ENCODE measurements around the gene BABAM1.

Gene BABAM1

DNA sequence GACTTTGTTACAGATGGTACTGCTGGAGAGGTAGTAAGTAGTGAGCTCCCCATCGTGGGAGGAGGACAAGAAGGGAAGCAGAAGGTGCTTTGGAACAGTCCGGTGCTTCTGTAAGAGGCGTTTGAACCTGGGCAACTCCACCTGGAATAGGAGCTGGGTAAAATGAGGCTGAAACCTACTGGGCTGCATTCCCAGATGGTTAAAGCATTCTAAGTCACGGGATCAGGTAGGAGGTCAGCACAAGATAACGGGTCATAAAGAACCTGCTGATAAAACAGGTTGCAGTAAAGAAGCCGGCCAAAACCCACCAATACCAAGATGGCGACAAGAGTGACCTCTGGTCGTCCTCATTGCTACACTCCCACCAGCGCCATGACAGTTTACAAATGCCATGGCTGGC lies 19.5 kb downstream of the BABAM1 start:
- Histone ChIP-seq H3K36me3 (ENCODE audit: control insufficient read depth, low read length) (peaks cover 43% of the 10 kb centered on the region), H3K9me2 (replicated peaks; ENCODE audit: control insufficient read depth, low read length) (no peaks in the 10 kb centered on the region), H3K4me2 (ENCODE audit: low read length) (no peak overlapping the region), H3K4me1 (ENCODE audit: control insufficient read depth, low read length) (peaks cover 10% of the 10 kb centered on the region), H3F3A (ENCODE audit: control insufficient read depth, insufficient read depth) (peaks cover 10% of the 10 kb centered on the region; the same call in 1 of the 2 replicates), H4K20me1 (ENCODE audit: control insufficient read depth, insufficient read depth, low read depth, low read length) (peaks cover 13% of the 10 kb centered on the region; the same call in 1 of the 2 replicates), H3K79me2 (ENCODE audit: control insufficient read depth, low read length) (peaks cover 26% of the 10 kb centered on the region), H3K9me3 (ENCODE audit: control insufficient read depth, insufficient read depth, low read length) (no peaks in the 10 kb centered on the region), H3K27me3 (ENCODE audit: control insufficient read depth, low read length) (no peaks in the 10 kb centered on the region), H3K27ac (ENCODE audit: low read depth, low read length) (no peak overlapping the region), H3K4me3 (ENCODE audit: low read length) (no peak overlapping the region)
- TF ChIP-seq, protein P1, sequence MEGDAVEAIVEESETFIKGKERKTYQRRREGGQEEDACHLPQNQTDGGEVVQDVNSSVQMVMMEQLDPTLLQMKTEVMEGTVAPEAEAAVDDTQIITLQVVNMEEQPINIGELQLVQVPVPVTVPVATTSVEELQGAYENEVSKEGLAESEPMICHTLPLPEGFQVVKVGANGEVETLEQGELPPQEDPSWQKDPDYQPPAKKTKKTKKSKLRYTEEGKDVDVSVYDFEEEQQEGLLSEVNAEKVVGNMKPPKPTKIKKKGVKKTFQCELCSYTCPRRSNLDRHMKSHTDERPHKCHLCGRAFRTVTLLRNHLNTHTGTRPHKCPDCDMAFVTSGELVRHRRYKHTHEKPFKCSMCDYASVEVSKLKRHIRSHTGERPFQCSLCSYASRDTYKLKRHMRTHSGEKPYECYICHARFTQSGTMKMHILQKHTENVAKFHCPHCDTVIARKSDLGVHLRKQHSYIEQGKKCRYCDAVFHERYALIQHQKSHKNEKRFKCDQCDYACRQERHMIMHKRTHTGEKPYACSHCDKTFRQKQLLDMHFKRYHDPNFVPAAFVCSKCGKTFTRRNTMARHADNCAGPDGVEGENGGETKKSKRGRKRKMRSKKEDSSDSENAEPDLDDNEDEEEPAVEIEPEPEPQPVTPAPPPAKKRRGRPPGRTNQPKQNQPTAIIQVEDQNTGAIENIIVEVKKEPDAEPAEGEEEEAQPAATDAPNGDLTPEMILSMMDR (IDR thresholded peaks at IDR 0.05; ENCODE audit: low read depth, low read length, poor library complexity, severe bottlenecking) = no peak
- no peak for TF ChIP-seq EZH2phosphoT487 (IDR thresholded peaks at IDR 0.05; ENCODE audit: borderline replicate concordance, low read length)

DNA sequence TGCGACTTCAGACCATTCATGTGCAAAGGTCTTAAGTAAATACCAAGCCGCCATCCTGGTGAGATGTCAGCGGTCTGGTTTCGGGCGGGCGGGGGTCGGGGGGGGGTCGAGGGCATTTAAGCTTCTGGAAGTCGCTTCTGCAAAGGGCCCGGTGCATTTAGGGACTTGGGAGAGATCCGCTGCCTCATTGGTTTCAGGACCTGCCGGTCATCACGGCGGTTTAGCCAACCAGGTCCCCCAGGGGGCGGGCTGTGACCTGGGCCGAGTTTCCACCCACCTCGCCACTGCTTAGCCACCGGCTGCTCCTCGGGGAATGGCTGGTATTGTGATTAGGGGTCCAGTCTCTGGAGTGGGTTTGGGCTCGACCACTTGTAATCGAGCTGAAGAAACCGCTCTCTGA lies 22.2 kb downstream of the BABAM1 start:
- H3K9me2 ChIP-seq (replicated peaks; ENCODE audit: control insufficient read depth, low read length) = no peaks in the 10 kb centered on the region
- H3F3A ChIP-seq (ENCODE audit: control insufficient read depth, insufficient read depth) = peaks cover 13% of the 10 kb centered on the region; the same call in 1 of the 2 replicates
- no peak overlapping the region; the same call in 1 of the 2 replicates for H3K4me2 ChIP-seq (ENCODE audit: low read length)
- 0 out of 2 replicates have a peak, but pooled peaks cover 3% of the 10 kb centered on the region for H4K20me1 ChIP-seq (ENCODE audit: control insufficient read depth, insufficient read depth, low read depth, low read length)
- peaks cover 26% of the 10 kb centered on the region for H3K4me1 ChIP-seq (ENCODE audit: control insufficient read depth, low read length)
- H3K27me3 ChIP-seq (ENCODE audit: control insufficient read depth, low read length) = no peaks in the 10 kb centered on the region
- H3K4me3 ChIP-seq (ENCODE audit: low read length) = no peak overlapping the region
- TF ChIP-seq, protein P1 (IDR thresholded peaks at IDR 0.05; ENCODE audit: low read depth, low read length, poor library complexity, severe bottlenecking) = no peak
- TF ChIP-seq EZH2phosphoT487 (IDR thresholded peaks at IDR 0.05; ENCODE audit: borderline replicate concordance, low read length) = no peak
- no peak overlapping the region for H3K27ac ChIP-seq (ENCODE audit: low read depth, low read length)
- peaks cover 10% of the 10 kb centered on the region for H3K79me2 ChIP-seq (ENCODE audit: control insufficient read depth, low read length)
- no peaks in the 10 kb centered on the region for H3K9me3 ChIP-seq (ENCODE audit: control insufficient read depth, insufficient read depth, low read length)
- H3K36me3 ChIP-seq (ENCODE audit: control insufficient read depth, low read length) = peaks cover 21% of the 10 kb centered on the region

DNA sequence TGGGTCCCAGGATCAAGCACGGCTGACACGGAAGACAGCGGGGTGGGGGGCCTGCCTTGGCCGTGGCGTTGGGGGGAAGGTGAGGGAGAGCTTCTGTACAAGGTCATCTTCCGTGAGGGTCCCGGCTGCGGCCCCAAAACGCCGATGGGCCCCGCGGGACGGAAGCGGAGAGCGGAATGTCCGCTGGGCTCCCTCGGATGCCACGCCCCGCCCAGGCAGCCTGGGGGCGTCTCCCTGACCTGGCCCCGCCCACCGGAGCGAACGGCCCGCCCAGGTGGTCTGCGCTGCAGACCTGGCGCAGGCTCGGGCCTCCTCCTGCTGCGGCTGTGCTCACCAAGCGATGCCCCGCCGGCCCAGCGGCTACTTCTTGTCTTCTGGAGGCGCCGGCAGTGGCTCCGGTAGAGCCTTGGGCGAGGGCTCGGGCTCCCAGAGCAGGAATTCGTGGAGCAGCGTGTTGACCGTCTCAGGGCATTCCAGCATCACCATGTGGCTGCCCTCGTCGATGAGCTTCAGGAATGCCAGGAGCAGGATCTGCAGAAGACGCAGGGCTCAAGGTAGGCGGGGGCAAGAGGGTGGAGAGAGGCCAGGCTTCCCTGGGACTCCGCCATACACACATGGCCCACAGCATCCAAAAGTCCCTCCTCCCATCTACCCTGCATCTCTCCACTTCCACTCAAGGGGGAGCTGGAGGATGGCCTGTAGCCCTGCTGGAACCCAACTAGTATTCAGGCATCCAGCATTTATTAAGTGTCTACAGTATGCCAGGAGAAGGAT lies 25.2 kb downstream of the BABAM1 start:
- H4K20me1 ChIP-seq (ENCODE audit: control insufficient read depth, insufficient read depth, low read depth, low read length) = 0 out of 2 replicates have a peak, but pooled peaks cover 3% of the 10 kb centered on the region
- no peaks in the 10 kb centered on the region for H3K36me3 ChIP-seq (ENCODE audit: control insufficient read depth, low read length)
- no peaks in the 10 kb centered on the region for H3K9me2 ChIP-seq (replicated peaks; ENCODE audit: control insufficient read depth, low read length)
- H3K27me3 ChIP-seq (ENCODE audit: control insufficient read depth, low read length) = no peaks in the 10 kb centered on the region
- peak overlapping the region; percentile 89 for H3K4me3 ChIP-seq (ENCODE audit: low read length)
- H3K79me2 ChIP-seq (ENCODE audit: control insufficient read depth, low read length) = peaks cover 12% of the 10 kb centered on the region
- H3K4me2 ChIP-seq (ENCODE audit: low read length) = peak overlapping the region; percentile 100
- no peaks in the 10 kb centered on the region for H3K9me3 ChIP-seq (ENCODE audit: control insufficient read depth, insufficient read depth, low read length)
- H3F3A ChIP-seq (ENCODE audit: control insufficient read depth, insufficient read depth) = peaks cover 8% of the 10 kb centered on the region; the same call in 1 of the 2 replicates
- TF ChIP-seq, protein P1 (IDR thresholded peaks at IDR 0.05; ENCODE audit: low read depth, low read length, poor library complexity, severe bottlenecking) = peak; percentile 71
- no peak for TF ChIP-seq EZH2phosphoT487 (IDR thresholded peaks at IDR 0.05; ENCODE audit: borderline replicate concordance, low read length)
- peaks cover 27% of the 10 kb centered on the region for H3K4me1 ChIP-seq (ENCODE audit: control insufficient read depth, low read length)
- peak overlapping the region; percentile 63 for H3K27ac ChIP-seq (ENCODE audit: low read depth, low read length)

Data from DOHH2 (cell line).